GM23338 (cell line): Measurements from ENCODE around the gene TPGS1. TPM values are rescaled to one million over a fixed set of nuclear protein-coding genes. Genes with fewer than 3 reads are reported as not detected.
A peak's percentile ranks its signal among the peaks of the same experiment; 100 is the strongest.

Experiments used
- ATAC-seq: fragments of 200-7000 bp; cut with Tn5 transposase; 3 replicates; pipeline ENCODE4 v1.9.1; 2020
- DNase-seq: peaks from one replicate; pipeline ENCODE4 v3.0.0-alpha.2; 2015; ENCODE audit warnings: low spot score
- H2AFZ ChIP-seq: fragments of 200-600 bp; sonication (generic); 2 replicates; pipeline ENCODE4 v1.8.0; 2016; ENCODE audit warnings: antibody characterized with exemption, mild to moderate bottlenecking, moderate library complexity
- H3F3A ChIP-seq: fragments of 200-600 bp; sonication (generic); replicated peaks from 2 replicates; pipeline ENCODE4 v1.8.0; 2017; ENCODE audit warnings: antibody characterized with exemption, mixed run types, low read depth
- H3K27ac ChIP-seq: fragments of 200-600 bp; sonication (generic); 2 replicates; pipeline ENCODE4 v1.6.1; 2016; ENCODE audit warnings: low read depth
- H3K27me3 ChIP-seq: fragments of 200-600 bp; sonication (generic); 2 replicates; pipeline ENCODE4 v1.8.0; 2016; ENCODE audit warnings: mild to moderate bottlenecking, mixed run types, moderate library complexity; ENCODE audit not compliant: insufficient read depth
- H3K36me3 ChIP-seq: fragments of 200-600 bp; sonication (generic); 2 replicates; pipeline ENCODE4 v1.8.0; 2016; ENCODE audit warnings: mild to moderate bottlenecking; ENCODE audit not compliant: insufficient read depth
- H3K4me1 ChIP-seq: fragments of 200-600 bp; sonication (generic); 2 replicates; pipeline ENCODE4 v1.8.0; 2016; ENCODE audit warnings: mild to moderate bottlenecking, moderate library complexity; ENCODE audit not compliant: insufficient read depth
- H3K4me2 ChIP-seq: fragments of 200-600 bp; sonication (generic); 2 replicates; pipeline ENCODE4 v1.7.1; 2017; ENCODE audit warnings: mixed run types
- H3K4me3 ChIP-seq: fragments of 200-600 bp; sonication (generic); 2 replicates; pipeline ENCODE4 v1.6.1; 2016; ENCODE audit warnings: mixed run types
- H3K79me2 ChIP-seq: fragments of 200-600 bp; sonication (generic); replicated peaks from 2 replicates; pipeline ENCODE4 v1.8.0; 2017; ENCODE audit warnings: mild to moderate bottlenecking; ENCODE audit not compliant: insufficient read depth
- H3K9me2 ChIP-seq: fragments of 200-600 bp; sonication (generic); 2 replicates; pipeline ENCODE4 v1.8.0; 2017; ENCODE audit not compliant: insufficient read depth
- H4K20me1 ChIP-seq: fragments of 200-600 bp; sonication (generic); replicated peaks from 2 replicates; pipeline ENCODE4 v1.8.0; 2017; ENCODE audit warnings: mild to moderate bottlenecking; ENCODE audit not compliant: insufficient read depth
- H3K27ac Mint-ChIP-seq: 2 replicates; pipeline ENCODE4 v1.8.0; 2020; ENCODE audit warnings: inconsistent platforms, mild to moderate bottlenecking, moderate library complexity, mixed read lengths
- H3K27me3 Mint-ChIP-seq: 3 replicates; pipeline ENCODE4 v1.8.0; 2022; ENCODE audit warnings: low read depth, mild to moderate bottlenecking, moderate library complexity, mixed read lengths, inconsistent platforms; ENCODE audit not compliant: insufficient read depth, poor library complexity
- H3K36me3 Mint-ChIP-seq: 3 replicates; pipeline ENCODE4 v1.8.0; 2021; ENCODE audit warnings: low read depth, mild to moderate bottlenecking, inconsistent platforms, moderate library complexity, mixed read lengths
- H3K4me1 Mint-ChIP-seq: 3 replicates; pipeline ENCODE4 v1.8.0; 2020; ENCODE audit warnings: mild to moderate bottlenecking, inconsistent platforms, mixed read lengths
- H3K4me3 Mint-ChIP-seq: 3 replicates; pipeline ENCODE4 v1.8.0; 2021; ENCODE audit warnings: moderate library complexity, mild to moderate bottlenecking, inconsistent platforms, mixed read lengths
- H3K9me3 Mint-ChIP-seq: 3 replicates; pipeline ENCODE4 v1.8.0; 2020; ENCODE audit warnings: moderate library complexity, mild to moderate bottlenecking, inconsistent platforms, mixed read lengths
- CTCF ChIP-seq, 2 experiments: fragments of 200-600 bp in 1 of 2; sonication (generic) in 1 of 2; conservative IDR thresholded peaks; 2 replicates each; pipeline versions ENCODE4 v1.5.1 to v1.6.1; 2016 to 2017; ENCODE audit warnings: antibody characterized with exemption in 2 of 2, low read depth in 2 of 2, mild to moderate bottlenecking in 2 of 2, moderate library complexity in 1 of 2
- ETS1 ChIP-seq: IDR thresholded peaks from 2 replicates; pipeline ENCODE4 v1.6.1; 2016; ENCODE audit warnings: antibody characterized with exemption
- EZH2phosphoT487 ChIP-seq: fragments of 200-600 bp; sonication (generic); IDR thresholded peaks from one replicate; pipeline ENCODE4 v1.8.1; 2018; ENCODE audit warnings: antibody characterized with exemption; ENCODE audit not compliant: unreplicated experiment
- JUNB ChIP-seq: IDR thresholded peaks from one replicate; pipeline ENCODE4 v1.6.1; 2016; ENCODE audit warnings: antibody characterized with exemption; ENCODE audit not compliant: unreplicated experiment
- NANOG ChIP-seq: IDR thresholded peaks from 2 replicates; pipeline ENCODE4 v1.6.1; 2016; ENCODE audit warnings: antibody characterized with exemption, borderline replicate concordance
- REST ChIP-seq: IDR thresholded peaks from one replicate; pipeline ENCODE4 v1.6.1; 2018; ENCODE audit warnings: antibody characterized with exemption; ENCODE audit not compliant: unreplicated experiment
- ZNF114 ChIP-seq: fragments of 250-450 bp; sonication (Bioruptor Pico); IDR thresholded peaks from 2 replicates; pipeline ENCODE4 v1.5.0; 2020; ENCODE audit warnings: mild to moderate bottlenecking, moderate library complexity
- ZNF331 ChIP-seq: fragments of 250-450 bp; sonication (Bioruptor Pico); IDR thresholded peaks from 2 replicates; pipeline ENCODE4 v1.5.0; 2020; ENCODE audit warnings: low read depth, mild to moderate bottlenecking, moderate library complexity
- polyA plus RNA-seq: library from polyadenylated mRNA; unstranded; fragments of >200 nt; fragmentation: Nextera tagmentation; extraction: Ambion mirVana; gene quantifications from 2 replicates; pipeline ENCODE4 v1.2.1, GENCODE V29; 2016
- total RNA-seq: library from RNA; depleted of rRNA; stranded (reverse); fragments of >200 nt; shearing (Covaris generic); gene quantifications from 2 replicates; pipeline ENCODE4 v1.2.3, GENCODE V29; 2014

TPGS1 gene
- total and polyA plus RNA-seq, 2 experiments from 2014 or later, result 11.9 to 38.4 TPM

GRCh38 chr19:461721-462551 is 45.4 kb upstream of the TPGS1 start:
- H3K36me3 ChIP-seq, result no peaks in the 10 kb centered on the region
- H3K9me2 ChIP-seq, result no peaks in the 10 kb centered on the region
- H3K4me3 ChIP-seq, result peak overlapping the region; percentile 60
- H3K4me1 Mint-ChIP-seq, result peaks cover 7% of the 10 kb centered on the region
- no peaks in the 10 kb centered on the region for H3K79me2 ChIP-seq
- H3K4me2 ChIP-seq, result peak overlapping the region; percentile 87
- 0 out of 2 replicates have a peak overlapping the region, but pooled peaks have one; percentile 47 for H2AFZ ChIP-seq
- peaks cover 33% of the 10 kb centered on the region for H3K27me3 ChIP-seq
- H3K27ac Mint-ChIP-seq, result no peak overlapping the region
- H3K27me3 Mint-ChIP-seq, result peaks cover 29% of the 10 kb centered on the region
- TF ChIP-seq NANOG (no peak), ETS1 (no peak), JUNB (no peak), CTCF (conservative IDR thresholded peaks at IDR 0.05; ENCODE audit: low read depth in 2 of 2) (no peak), ZNF331 (CRISPR knock-in tag) (no peak), EZH2phosphoT487 (no peak), REST (no peak), ZNF114 (CRISPR knock-in tag) (no peak)
- peak; percentile 63 for ATAC-seq
- DNase-seq, result peak; percentile 77
- no peaks in the 10 kb centered on the region for H3K36me3 Mint-ChIP-seq
- no peaks in the 10 kb centered on the region; the same call in 1 of the 2 replicates for H3K4me1 ChIP-seq
- H3K9me3 Mint-ChIP-seq, result peaks cover 4% of the 10 kb centered on the region
- H3F3A ChIP-seq, result 0 out of 2 replicates have a peak, but pooled peaks cover 4% of the 10 kb centered on the region
- peak overlapping the region; percentile 70 for H3K4me3 Mint-ChIP-seq
- H3K27ac ChIP-seq, result no peak overlapping the region
- H4K20me1 ChIP-seq, result no peaks in the 10 kb centered on the region
